Mucosa of stomach (tissue), 1 donor: ENCODE results near the gene AHSA1.

Experiments used
- H3K27me3 ChIP-seq: one replicate; pipeline ENCODE4 v1.7.0; 2013; ENCODE audit warnings: mild to moderate bottlenecking, low read length; ENCODE audit not compliant: control insufficient read depth, insufficient read depth
- H3K36me3 ChIP-seq: one replicate; pipeline ENCODE4 v1.7.0; 2013; ENCODE audit warnings: low read length; ENCODE audit not compliant: control insufficient read depth, insufficient read depth
- H3K4me1 ChIP-seq: one replicate; pipeline ENCODE4 v1.7.0; 2013; ENCODE audit warnings: mild to moderate bottlenecking, low read length; ENCODE audit not compliant: control insufficient read depth, insufficient read depth
- H3K4me3 ChIP-seq: one replicate; pipeline ENCODE4 v1.7.0; 2013; ENCODE audit warnings: low read length
- H3K9ac ChIP-seq: one replicate; pipeline ENCODE4 v1.7.0; 2013; ENCODE audit warnings: mild to moderate bottlenecking, low read length, moderate library complexity
- H3K9me3 ChIP-seq: one replicate; pipeline ENCODE4 v1.7.0; 2013; ENCODE audit warnings: mild to moderate bottlenecking, low read length, moderate library complexity; ENCODE audit not compliant: control insufficient read depth
- donor health status: Pancreatic carcinoma.

The AHSA1 gene

GRCh38 chr14:77475432-77476115 lies 17.7 kb downstream of the AHSA1 start:
- H3K27me3 ChIP-seq, result peaks cover 4% of the 10 kb centered on the region
- no peaks in the 10 kb centered on the region for H3K4me1 ChIP-seq
- H3K4me3 ChIP-seq, result no peak overlapping the region
- H3K9me3 ChIP-seq, result no peaks in the 10 kb centered on the region
- H3K36me3 ChIP-seq, result no peaks in the 10 kb centered on the region
- no peak overlapping the region for H3K9ac ChIP-seq

- no peaks in the 10 kb centered on the region for H3K9me3 ChIP-seq
- peaks cover 4% of the 10 kb centered on the region for H3K27me3 ChIP-seq
- no peak overlapping the region for H3K4me3 ChIP-seq
- H3K4me1 ChIP-seq, result no peaks in the 10 kb centered on the region
- H3K9ac ChIP-seq, result no peak overlapping the region
- no peaks in the 10 kb centered on the region for H3K36me3 ChIP-seq
Observed at GRCh38 chr14:77478029-77478428, 20.1 kb downstream of the AHSA1 start.

- H3K9ac ChIP-seq, result no peak overlapping the region
- H3K27me3 ChIP-seq, result peaks cover 4% of the 10 kb centered on the region
- H3K9me3 ChIP-seq, result no peaks in the 10 kb centered on the region
- H3K36me3 ChIP-seq, result no peaks in the 10 kb centered on the region
- H3K4me1 ChIP-seq, result no peaks in the 10 kb centered on the region
- no peak overlapping the region for H3K4me3 ChIP-seq
Observed at GRCh38 chr14:77478796-77479195, 20.9 kb downstream of the AHSA1 start.

GRCh38 chr14:77482422-77482821 lies 24.5 kb downstream of the AHSA1 start:
- no peaks in the 10 kb centered on the region for H3K36me3 ChIP-seq
- no peak overlapping the region for H3K4me3 ChIP-seq
- no peaks in the 10 kb centered on the region for H3K4me1 ChIP-seq
- H3K9ac ChIP-seq, result no peak overlapping the region
- H3K9me3 ChIP-seq, result no peaks in the 10 kb centered on the region
- peaks cover 4% of the 10 kb centered on the region for H3K27me3 ChIP-seq

GRCh38 chr14:77485256-77485655 lies 27.4 kb downstream of the AHSA1 start:
- H3K27me3 ChIP-seq, result no peaks in the 10 kb centered on the region
- no peak overlapping the region for H3K4me3 ChIP-seq
- H3K36me3 ChIP-seq, result no peaks in the 10 kb centered on the region
- no peaks in the 10 kb centered on the region for H3K9me3 ChIP-seq
- no peak overlapping the region for H3K9ac ChIP-seq
- no peaks in the 10 kb centered on the region for H3K4me1 ChIP-seq

GRCh38 chr14:77485901-77486678 lies 28.2 kb downstream of the AHSA1 start:
- no peaks in the 10 kb centered on the region for H3K36me3 ChIP-seq
- no peaks in the 10 kb centered on the region for H3K27me3 ChIP-seq
- H3K9me3 ChIP-seq, result no peaks in the 10 kb centered on the region
- no peaks in the 10 kb centered on the region for H3K4me1 ChIP-seq
- no peak overlapping the region for H3K4me3 ChIP-seq
- H3K9ac ChIP-seq, result no peak overlapping the region

- H3K36me3 ChIP-seq, result no peaks in the 10 kb centered on the region
- H3K4me3 ChIP-seq, result no peak overlapping the region
- no peaks in the 10 kb centered on the region for H3K4me1 ChIP-seq
- H3K9ac ChIP-seq, result no peak overlapping the region
- H3K9me3 ChIP-seq, result no peaks in the 10 kb centered on the region
- no peaks in the 10 kb centered on the region for H3K27me3 ChIP-seq
Observed at GRCh38 chr14:77488558-77488957, 30.7 kb downstream of the AHSA1 start.

GRCh38 chr14:77489041-77489440 lies 31.1 kb downstream of the AHSA1 start:
- no peaks in the 10 kb centered on the region for H3K9me3 ChIP-seq
- H3K4me1 ChIP-seq, result no peaks in the 10 kb centered on the region
- no peak overlapping the region for H3K4me3 ChIP-seq
- H3K27me3 ChIP-seq, result no peaks in the 10 kb centered on the region
- H3K36me3 ChIP-seq, result no peaks in the 10 kb centered on the region
- no peak overlapping the region for H3K9ac ChIP-seq

- Histone ChIP-seq H3K9ac (no peak overlapping the region), H3K4me3 (no peak overlapping the region), H3K36me3 (no peaks in the 10 kb centered on the region)
Observed at GRCh38 chr14:77490347-77490986, 32.6 kb downstream of the AHSA1 start.

GRCh38 chr14:77491056-77491455 lies 33.2 kb downstream of the AHSA1 start:
- H3K4me3 ChIP-seq, result no peak overlapping the region
- no peaks in the 10 kb centered on the region for H3K27me3 ChIP-seq
- no peaks in the 10 kb centered on the region for H3K4me1 ChIP-seq
- H3K9me3 ChIP-seq, result no peaks in the 10 kb centered on the region
- no peaks in the 10 kb centered on the region for H3K36me3 ChIP-seq
- no peak overlapping the region for H3K9ac ChIP-seq

More at GRCh38 chr14:77490347-77490986, 32.6 kb downstream of the AHSA1 start:
- Histone ChIP-seq H3K9me3 (no peaks in the 10 kb centered on the region), H3K4me1 (no peaks in the 10 kb centered on the region), H3K27me3 (no peaks in the 10 kb centered on the region)

GRCh38 chr14:77495334-77495733 lies 37.4 kb downstream of the AHSA1 start:
- H3K4me3 ChIP-seq, result no peak overlapping the region
- no peaks in the 10 kb centered on the region for H3K9me3 ChIP-seq
- H3K36me3 ChIP-seq, result no peaks in the 10 kb centered on the region

More at GRCh38 chr14:77495334-77495733, 37.4 kb downstream of the AHSA1 start:
- peaks cover 9% of the 10 kb centered on the region for H3K4me1 ChIP-seq
- H3K9ac ChIP-seq, result no peak overlapping the region
- peaks cover 26% of the 10 kb centered on the region for H3K27me3 ChIP-seq
